HG03060 (cell line): ENCODE results near the gene CALM3.

Experiments used
- ATAC-seq: cut with Tn5 transposase; IDR thresholded peaks from one replicate; pipeline ENCODE4 v1.9.1; 2021; ENCODE audit warnings: low read depth, moderate number of reproducible peaks; ENCODE audit not compliant: unreplicated experiment

The CALM3 gene

GRCh38 chr19:46634045-46634655, 33.0 kb downstream of the CALM3 start:
- ATAC-seq, result no peak

- ATAC-seq, result no peak
Measured at GRCh38 chr19:46634656-46635218, 33.6 kb downstream of the CALM3 start.

DNA sequence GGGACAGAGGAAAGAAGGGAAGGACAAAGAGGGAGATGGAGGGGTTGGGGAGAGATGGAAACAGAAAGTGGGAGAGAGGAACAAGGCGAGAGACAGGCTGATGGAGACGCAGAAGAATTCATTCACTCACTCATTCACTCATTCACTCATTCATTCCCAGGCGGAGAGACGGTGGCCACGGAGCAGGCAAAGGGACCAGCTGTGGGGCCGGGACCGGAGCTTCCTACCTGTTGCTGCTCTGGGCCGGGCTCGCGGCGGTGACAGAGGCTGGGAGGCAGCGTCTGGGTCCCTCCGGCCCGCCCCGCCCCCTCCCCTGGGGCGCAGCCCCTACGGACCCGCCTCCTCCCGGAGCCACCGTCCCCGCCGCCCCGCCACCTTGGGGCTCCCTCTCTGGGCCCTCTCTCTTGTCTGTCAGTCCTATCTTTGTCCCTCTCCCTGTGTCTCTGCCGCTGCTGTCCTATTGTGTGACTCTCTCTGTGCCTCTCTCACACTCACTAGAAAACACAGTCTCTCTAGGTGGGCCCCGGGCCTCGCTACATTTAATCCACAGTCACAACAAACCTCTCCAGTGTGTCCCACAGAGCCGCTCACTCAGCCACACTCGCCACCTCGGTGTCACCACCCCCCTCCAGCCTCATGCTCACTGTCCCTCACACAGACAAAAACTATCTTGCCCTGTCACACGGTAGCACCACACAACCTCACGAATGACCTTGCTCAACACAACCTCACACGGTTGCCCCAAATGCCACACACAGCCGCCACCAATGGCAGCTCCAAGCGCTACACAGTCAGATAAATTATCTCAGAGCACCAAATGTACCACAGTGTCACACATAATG, 35.0 kb downstream of the CALM3 start, which contains the start of gene GNG8:
Gene GNG8 (minus strand): TSS at position 283 of the 842 bp plus-strand sequence. CDS start 1,520 bp downstream, outside the sequence.
- ATAC-seq, result no peak

GRCh38 chr19:46637224-46637623, 36.1 kb downstream of the CALM3 start:
- no peak for ATAC-seq

- no peak for ATAC-seq
Measured at GRCh38 chr19:46639358-46640182, 38.4 kb downstream of the CALM3 start.

- no peak for ATAC-seq
Measured at GRCh38 chr19:46640656-46641055, 39.5 kb downstream of the CALM3 start.

DNA sequence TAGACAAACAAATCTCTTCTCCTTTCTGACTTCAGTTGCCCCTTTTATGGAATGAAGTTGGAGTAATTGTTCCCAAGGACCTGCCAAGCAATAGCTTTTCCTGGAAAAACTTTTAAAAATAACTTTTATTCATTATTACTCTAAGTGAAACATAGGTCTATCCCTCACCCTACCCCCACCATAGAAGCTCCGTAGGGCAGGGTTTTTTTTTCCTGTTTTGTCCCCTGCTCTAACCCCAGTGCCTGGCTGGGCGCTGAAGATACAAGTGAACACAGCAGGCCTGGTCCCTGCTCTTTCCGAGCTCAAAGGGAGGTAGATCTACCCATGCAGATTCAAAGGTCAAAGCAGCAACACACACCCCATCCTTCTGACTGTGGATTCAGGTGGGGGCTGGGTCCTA, 43.6 kb downstream of the CALM3 start:
- ATAC-seq, result no peak

- no peak for ATAC-seq
Measured at GRCh38 chr19:46646402-46646801, 45.3 kb downstream of the CALM3 start.

GRCh38 chr19:46648060-46648960, 47.2 kb downstream of the CALM3 start:
- no peak for ATAC-seq

- no peak for ATAC-seq
Measured at GRCh38 chr19:46648961-46649960, 48.1 kb downstream of the CALM3 start.

- ATAC-seq, result no peak
Measured at GRCh38 chr19:46650445-46650844, 49.3 kb downstream of the CALM3 start.

DNA sequence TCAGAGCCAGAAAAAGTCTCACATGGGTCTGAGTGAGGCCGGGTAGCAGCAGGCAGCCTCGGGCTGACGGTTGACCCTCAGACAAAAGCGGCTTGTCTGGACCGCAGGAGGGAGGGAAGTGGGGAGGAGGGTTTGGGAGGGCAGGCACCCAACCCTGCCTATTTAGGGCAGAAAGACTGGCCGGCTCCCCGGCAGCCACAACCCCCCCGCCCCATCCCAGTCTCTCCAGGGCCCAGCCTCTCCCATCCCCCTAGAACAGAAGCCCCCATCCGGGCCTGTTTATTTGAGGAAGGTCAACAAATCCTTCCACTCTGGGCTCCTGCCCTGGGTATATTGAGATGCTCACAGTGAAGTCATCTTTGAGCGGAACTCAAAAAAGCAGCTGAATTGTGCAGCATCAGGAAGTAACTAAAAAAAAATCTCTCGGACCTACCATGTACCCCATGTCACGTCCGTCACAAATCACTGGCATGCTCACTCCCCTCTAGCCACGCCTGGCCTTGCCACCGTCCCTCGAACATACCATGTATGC, 53.6 kb downstream of the CALM3 start:
- no peak for ATAC-seq

DNA sequence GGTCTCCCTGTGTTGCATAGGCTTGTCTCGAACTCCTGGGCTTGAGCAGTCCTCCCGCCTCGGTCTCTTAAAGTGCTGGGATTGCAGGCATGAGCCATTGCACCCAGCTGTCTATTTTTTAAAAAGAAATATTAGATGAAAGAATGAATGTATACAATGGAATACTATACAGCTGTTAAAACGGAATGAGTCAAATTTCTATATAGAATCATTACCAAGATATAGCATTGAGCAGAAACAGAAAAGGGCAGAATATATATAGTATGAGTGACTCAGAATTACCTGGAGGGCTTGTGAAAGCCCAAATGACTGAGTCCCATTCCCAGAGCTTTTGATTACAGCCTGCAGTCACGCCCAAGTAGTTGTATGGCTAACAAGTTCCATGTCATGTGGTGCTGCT, 55.4 kb downstream of the CALM3 start:
- no peak for ATAC-seq

GRCh38 chr19:46659151-46660007, 58.2 kb downstream of the CALM3 start:
- no peak for ATAC-seq

DNA sequence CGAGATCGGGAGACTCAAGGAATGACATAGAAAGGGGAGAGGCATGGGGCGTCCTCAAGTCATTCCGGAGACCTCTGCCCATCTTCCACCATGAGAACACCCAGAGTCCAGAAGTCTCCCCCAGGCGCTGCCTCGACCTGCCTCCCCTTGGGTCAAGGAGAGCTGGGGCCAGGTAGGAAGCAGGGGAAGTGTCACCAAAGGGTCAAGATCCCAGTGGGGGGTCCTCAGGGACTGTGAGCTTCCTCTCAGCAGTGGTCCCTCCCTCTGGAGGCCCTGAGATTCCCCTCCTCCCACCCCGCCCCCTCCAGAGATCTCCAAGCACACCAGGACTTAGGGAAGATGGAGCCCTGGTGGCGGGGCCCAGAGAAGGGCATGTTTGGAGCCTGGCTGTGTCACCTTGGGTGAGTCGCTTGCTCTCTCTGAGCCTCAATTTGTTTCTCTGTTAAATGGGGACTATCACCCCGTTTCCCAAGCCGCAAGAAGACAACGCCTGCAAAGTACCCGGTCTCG, 58.9 kb downstream of the CALM3 start:
- ATAC-seq, result no peak
